ENCODE data around the gene TIMM23.

TIMM23 gene

GRCh38 chr10:46004963-46005362 is 32.7 kb downstream of the TIMM23 start:
- H3K4me1 Mint-ChIP-seq = no peaks in the 10 kb centered on the region
- no peak overlapping the region for H3K27ac Mint-ChIP-seq
- no peak overlapping the region for H3K4me3 Mint-ChIP-seq
- H3K9me3 Mint-ChIP-seq = peaks cover 6% of the 10 kb centered on the region
- TF ChIP-seq, protein P1, sequence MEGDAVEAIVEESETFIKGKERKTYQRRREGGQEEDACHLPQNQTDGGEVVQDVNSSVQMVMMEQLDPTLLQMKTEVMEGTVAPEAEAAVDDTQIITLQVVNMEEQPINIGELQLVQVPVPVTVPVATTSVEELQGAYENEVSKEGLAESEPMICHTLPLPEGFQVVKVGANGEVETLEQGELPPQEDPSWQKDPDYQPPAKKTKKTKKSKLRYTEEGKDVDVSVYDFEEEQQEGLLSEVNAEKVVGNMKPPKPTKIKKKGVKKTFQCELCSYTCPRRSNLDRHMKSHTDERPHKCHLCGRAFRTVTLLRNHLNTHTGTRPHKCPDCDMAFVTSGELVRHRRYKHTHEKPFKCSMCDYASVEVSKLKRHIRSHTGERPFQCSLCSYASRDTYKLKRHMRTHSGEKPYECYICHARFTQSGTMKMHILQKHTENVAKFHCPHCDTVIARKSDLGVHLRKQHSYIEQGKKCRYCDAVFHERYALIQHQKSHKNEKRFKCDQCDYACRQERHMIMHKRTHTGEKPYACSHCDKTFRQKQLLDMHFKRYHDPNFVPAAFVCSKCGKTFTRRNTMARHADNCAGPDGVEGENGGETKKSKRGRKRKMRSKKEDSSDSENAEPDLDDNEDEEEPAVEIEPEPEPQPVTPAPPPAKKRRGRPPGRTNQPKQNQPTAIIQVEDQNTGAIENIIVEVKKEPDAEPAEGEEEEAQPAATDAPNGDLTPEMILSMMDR (IDR thresholded peaks at IDR 0.05) = no peak
- DNase-seq = no peak
- no peaks in the 10 kb centered on the region for H3K27me3 Mint-ChIP-seq (ENCODE audit: low read depth, poor library complexity)
- H3K36me3 Mint-ChIP-seq (ENCODE audit: low read depth) = peaks cover 75% of the 10 kb centered on the region

DNA sequence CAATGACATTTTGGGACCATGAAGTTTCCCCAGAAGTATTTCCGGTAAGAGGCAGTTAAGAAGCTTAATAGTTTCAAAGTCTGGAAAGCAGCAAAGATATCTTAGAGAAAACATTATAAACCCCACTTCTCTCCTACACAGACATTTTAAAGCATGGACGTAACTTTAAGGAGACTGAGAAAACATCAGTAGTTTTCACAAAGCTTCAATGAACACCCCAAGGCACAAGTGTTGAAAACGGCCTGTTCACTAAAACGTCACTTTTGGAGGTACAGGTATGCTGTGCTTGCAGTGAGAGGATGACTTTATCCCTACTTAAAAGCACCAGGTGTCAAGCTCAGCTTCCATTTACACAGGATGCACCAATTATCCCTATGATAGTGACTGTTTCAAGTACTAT is 33.1 kb downstream of the TIMM23 start:
- Mint-ChIP-seq H3K4me1 (no peaks in the 10 kb centered on the region), H3K27me3 (ENCODE audit: low read depth, poor library complexity) (no peaks in the 10 kb centered on the region), H3K4me3 (no peak overlapping the region), H3K36me3 (ENCODE audit: low read depth) (peaks cover 75% of the 10 kb centered on the region), H3K27ac (no peak overlapping the region), H3K9me3 (peaks cover 6% of the 10 kb centered on the region)
- TF ChIP-seq, protein P1 (IDR thresholded peaks at IDR 0.05) = no peak
- DNase-seq = no peak

DNA sequence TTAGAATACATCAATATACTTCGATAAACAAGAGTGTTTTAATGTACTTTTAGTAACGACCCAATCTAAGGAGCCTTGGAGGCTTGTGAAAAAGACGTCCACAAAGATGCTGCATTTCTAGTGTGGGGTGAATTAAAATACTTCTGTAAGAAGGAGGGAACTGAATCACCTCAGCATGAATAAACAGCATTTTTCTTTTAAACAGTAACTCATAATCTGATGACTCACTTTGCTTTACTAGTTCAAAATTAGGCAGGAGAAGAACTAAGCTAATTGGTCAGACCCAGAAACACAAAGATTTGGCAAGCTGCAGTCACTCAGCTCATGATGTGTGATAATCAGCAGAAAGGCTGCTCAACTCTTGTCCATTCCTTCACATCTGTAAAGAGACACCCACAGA is 33.9 kb downstream of the TIMM23 start:
- no peak overlapping the region for H3K4me3 Mint-ChIP-seq
- TF ChIP-seq, protein P1 (IDR thresholded peaks at IDR 0.05) = no peak
- no peak for DNase-seq
- H3K9me3 Mint-ChIP-seq = peaks cover 6% of the 10 kb centered on the region
- H3K4me1 Mint-ChIP-seq = no peaks in the 10 kb centered on the region
- H3K27ac Mint-ChIP-seq = peak overlapping the region; percentile 41
- no peaks in the 10 kb centered on the region for H3K27me3 Mint-ChIP-seq (ENCODE audit: low read depth, poor library complexity)
- peaks cover 75% of the 10 kb centered on the region for H3K36me3 Mint-ChIP-seq (ENCODE audit: low read depth)

DNA sequence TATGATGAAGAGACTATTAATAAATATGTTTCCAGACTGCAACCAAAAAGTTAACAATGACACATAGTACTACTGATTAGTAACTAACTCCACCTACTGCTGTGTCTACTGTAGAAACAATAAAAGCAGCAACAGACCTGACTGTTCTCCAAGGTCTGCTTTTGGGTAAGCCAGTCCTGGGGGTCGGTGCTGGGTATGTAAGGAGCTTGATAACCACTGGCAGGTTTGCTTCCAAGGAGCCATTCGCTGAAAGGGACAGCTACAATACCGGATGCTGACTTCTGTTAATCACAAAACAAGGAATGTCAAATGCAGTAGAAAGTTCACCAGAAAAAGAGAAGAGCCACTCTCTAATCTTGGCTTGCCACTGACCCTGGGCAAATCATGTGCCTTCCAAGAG is 40.5 kb downstream of the TIMM23 start:
- Mint-ChIP-seq H3K4me1 (no peaks in the 10 kb centered on the region), H3K36me3 (ENCODE audit: low read depth) (peaks cover 85% of the 10 kb centered on the region), H3K27me3 (ENCODE audit: low read depth, poor library complexity) (no peaks in the 10 kb centered on the region), H3K9me3 (peaks cover 6% of the 10 kb centered on the region), H3K4me3 (no peak overlapping the region), H3K27ac (peak overlapping the region; percentile 57)
- TF ChIP-seq, protein P1 (IDR thresholded peaks at IDR 0.05) = no peak
- DNase-seq = no peak

DNA sequence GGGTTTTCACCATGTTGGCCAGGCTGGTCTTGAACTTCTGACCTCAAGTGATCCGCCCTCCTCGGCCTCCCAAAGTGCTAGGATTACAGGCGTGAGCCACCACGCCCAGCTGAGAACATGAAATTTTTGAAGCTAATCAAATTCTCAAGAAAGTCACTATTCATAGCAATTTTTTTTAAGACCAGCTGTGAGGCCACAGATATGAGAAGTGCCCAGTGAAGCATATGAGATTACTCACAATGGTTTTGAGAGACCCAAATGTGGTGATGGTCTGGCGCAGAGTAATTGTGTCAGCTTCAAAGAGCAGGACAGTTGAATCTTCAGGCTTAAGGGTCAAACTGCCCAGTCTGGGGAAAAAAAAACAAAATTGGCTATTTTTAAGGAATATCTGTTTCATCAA is 41.9 kb downstream of the TIMM23 start:
- Mint-ChIP-seq H3K4me3 (no peak overlapping the region), H3K9me3 (no peaks in the 10 kb centered on the region), H3K27me3 (ENCODE audit: low read depth, poor library complexity) (no peaks in the 10 kb centered on the region), H3K27ac (no peak overlapping the region), H3K36me3 (ENCODE audit: low read depth) (peaks cover 70% of the 10 kb centered on the region), H3K4me1 (peaks cover 14% of the 10 kb centered on the region)
- no peak for DNase-seq
- TF ChIP-seq, protein P1 (IDR thresholded peaks at IDR 0.05) = no peak

- TF ChIP-seq, protein P1 (IDR thresholded peaks at IDR 0.05) = no peak
- DNase-seq = no peak
- H3K4me3 Mint-ChIP-seq = no peak overlapping the region
- H3K27me3 Mint-ChIP-seq (ENCODE audit: low read depth, poor library complexity) = no peaks in the 10 kb centered on the region
- H3K9me3 Mint-ChIP-seq = no peaks in the 10 kb centered on the region
- H3K27ac Mint-ChIP-seq = peak overlapping the region; percentile 33
- H3K36me3 Mint-ChIP-seq (ENCODE audit: low read depth) = peaks cover 64% of the 10 kb centered on the region
- peaks cover 20% of the 10 kb centered on the region for H3K4me1 Mint-ChIP-seq
Measured at GRCh38 chr10:46014683-46015405, 42.6 kb downstream of the TIMM23 start.

Data from nephron progenitor cell (in vitro differentiated cells).